ENCODE results near the gene POSTN. TPM values are rescaled to one million over a fixed set of nuclear protein-coding genes. Genes with fewer than 3 reads are reported as not detected.

The POSTN gene
- total RNA-seq, 1 donor from 2014 or later: 295 TPM

- Mint-ChIP-seq H3K4me1 (ENCODE audit: unreplicated experiment) (peaks cover 4% of the 10 kb centered on the region), H3K4me3 (no peak overlapping the region), H3K36me3 (no peaks in the 10 kb centered on the region), H3K27me3 (peaks cover 3% of the 10 kb centered on the region), H3K27ac (no peak overlapping the region), H3K9me3 (no peaks in the 10 kb centered on the region)
- DNase-seq (ENCODE audit: extremely low spot score, unreplicated experiment): no peak
- TF ChIP-seq CTCF (conservative IDR thresholded peaks at IDR 0.05): peak; percentile 82
These were observed 41.9 kb upstream of the POSTN start for GRCh38 chr13:37640499-37640898.

- Mint-ChIP-seq H3K9me3 (no peaks in the 10 kb centered on the region), H3K27ac (no peak overlapping the region), H3K36me3 (no peaks in the 10 kb centered on the region), H3K4me3 (no peak overlapping the region), H3K4me1 (ENCODE audit: unreplicated experiment) (peaks cover 4% of the 10 kb centered on the region), H3K27me3 (peaks cover 3% of the 10 kb centered on the region)
- TF ChIP-seq CTCF (conservative IDR thresholded peaks at IDR 0.05): no peak
- DNase-seq (ENCODE audit: extremely low spot score, unreplicated experiment): no peak
These were observed 38.1 kb upstream of the POSTN start for GRCh38 chr13:37636701-37637100.

DNA sequence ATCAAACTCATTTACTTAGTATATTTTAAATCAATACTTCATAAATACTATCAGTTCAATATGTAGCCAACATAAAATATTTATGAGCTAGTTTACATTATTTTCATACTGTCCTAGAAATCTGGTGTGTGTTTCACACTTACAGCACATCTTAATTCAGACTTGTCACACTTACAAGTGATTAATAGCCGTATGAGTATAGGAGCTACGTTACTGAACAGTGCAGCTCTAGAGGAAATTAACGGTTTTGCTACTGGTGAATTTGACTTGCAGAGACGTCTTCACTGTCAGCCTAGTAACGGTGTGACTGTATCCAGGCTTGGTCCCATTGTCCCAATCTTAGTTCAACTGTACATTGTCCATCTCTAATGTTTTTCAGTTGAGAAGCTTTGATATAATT lies 33.7 kb upstream of the POSTN start:
- no peak for TF ChIP-seq CTCF (conservative IDR thresholded peaks at IDR 0.05)
- Mint-ChIP-seq H3K27me3 (no peaks in the 10 kb centered on the region), H3K4me3 (no peak overlapping the region), H3K27ac (no peak overlapping the region), H3K9me3 (no peaks in the 10 kb centered on the region), H3K36me3 (no peaks in the 10 kb centered on the region), H3K4me1 (ENCODE audit: unreplicated experiment) (no peaks in the 10 kb centered on the region)
- DNase-seq (ENCODE audit: extremely low spot score, unreplicated experiment): no peak

- no peaks in the 10 kb centered on the region for H3K27me3 Mint-ChIP-seq
- no peak overlapping the region for H3K4me3 Mint-ChIP-seq
- no peaks in the 10 kb centered on the region for H3K36me3 Mint-ChIP-seq
- peaks cover 5% of the 10 kb centered on the region for H3K4me1 Mint-ChIP-seq (ENCODE audit: unreplicated experiment)
- TF ChIP-seq CTCF (conservative IDR thresholded peaks at IDR 0.05): no peak
- no peaks in the 10 kb centered on the region for H3K9me3 Mint-ChIP-seq
- DNase-seq (ENCODE audit: extremely low spot score, unreplicated experiment): no peak
- H3K27ac Mint-ChIP-seq: no peak overlapping the region
These were observed 28.9 kb upstream of the POSTN start for GRCh38 chr13:37627428-37627827.

DNA sequence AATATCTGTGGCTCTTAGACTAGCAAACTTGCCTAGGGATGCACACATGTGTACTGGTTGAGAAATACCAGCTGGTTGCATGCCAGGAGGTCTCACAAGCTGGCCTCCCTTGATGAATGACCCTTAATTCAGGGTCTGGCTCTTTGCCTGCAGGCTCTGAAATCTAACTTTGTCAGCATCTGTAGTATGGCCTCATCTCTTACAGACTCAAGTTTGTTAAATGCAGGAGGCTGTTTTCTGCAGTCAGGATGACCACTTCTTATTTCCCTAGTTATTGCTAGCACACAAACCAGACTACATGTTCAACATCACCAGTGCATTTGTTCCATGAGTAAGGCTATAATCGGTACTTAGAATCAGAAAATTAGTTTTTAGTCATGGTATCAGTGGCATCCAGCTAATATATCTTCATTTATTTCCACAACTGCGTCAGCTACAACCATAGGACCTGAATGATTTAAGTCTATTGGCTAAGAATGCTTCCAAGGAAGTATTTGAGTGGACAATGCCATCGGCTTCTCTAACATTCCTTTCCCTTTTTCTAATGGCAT lies 23.3 kb upstream of the POSTN start:
- peak overlapping the region; percentile 26 for H3K27ac Mint-ChIP-seq
- peaks cover 10% of the 10 kb centered on the region for H3K9me3 Mint-ChIP-seq
- H3K4me3 Mint-ChIP-seq: no peak overlapping the region
- peaks cover 25% of the 10 kb centered on the region for H3K4me1 Mint-ChIP-seq (ENCODE audit: unreplicated experiment)
- no peaks in the 10 kb centered on the region for H3K36me3 Mint-ChIP-seq
- no peak for TF ChIP-seq CTCF (conservative IDR thresholded peaks at IDR 0.05)
- DNase-seq (ENCODE audit: extremely low spot score, unreplicated experiment): no peak
- no peaks in the 10 kb centered on the region for H3K27me3 Mint-ChIP-seq

GRCh38 chr13:37618554-37618953 lies 20.0 kb upstream of the POSTN start:
- Mint-ChIP-seq H3K27me3 (no peaks in the 10 kb centered on the region), H3K9me3 (peaks cover 11% of the 10 kb centered on the region), H3K36me3 (no peaks in the 10 kb centered on the region), H3K4me1 (ENCODE audit: unreplicated experiment) (peaks cover 30% of the 10 kb centered on the region), H3K4me3 (no peak overlapping the region), H3K27ac (no peak overlapping the region)
- TF ChIP-seq CTCF (conservative IDR thresholded peaks at IDR 0.05): no peak
- DNase-seq (ENCODE audit: extremely low spot score, unreplicated experiment): no peak
